Retinal pigment epithelial cell (primary cell): Measurements from ENCODE around the gene SART3.

Experiments
- DNase-seq: peaks from one replicate; pipeline ENCODE4 v3.0.0-alpha.2; 2010; ENCODE audit warnings: low read depth
- H3K4me3 ChIP-seq: 2 replicates; pipeline ENCODE4 v1.5.1; 2011; ENCODE audit warnings: mild to moderate bottlenecking, low read length, control low read depth, moderate library complexity
- CTCF ChIP-seq: conservative IDR thresholded peaks from 2 replicates; pipeline ENCODE4 v1.5.1; 2011; ENCODE audit warnings: low read depth, low read length, control low read depth, inconsistent platforms

The SART3 gene

GRCh38 chr12:108517288-108518100 is 43.5 kb downstream of the SART3 start:
- DNase-seq: no peak
- H3K4me3 ChIP-seq: no peak overlapping the region
- no peak for TF ChIP-seq CTCF

- TF ChIP-seq CTCF: peak; percentile 37
- no peak for DNase-seq
- no peak overlapping the region for H3K4me3 ChIP-seq
These were observed 44.3 kb downstream of the SART3 start for GRCh38 chr12:108516511-108517275.

DNA sequence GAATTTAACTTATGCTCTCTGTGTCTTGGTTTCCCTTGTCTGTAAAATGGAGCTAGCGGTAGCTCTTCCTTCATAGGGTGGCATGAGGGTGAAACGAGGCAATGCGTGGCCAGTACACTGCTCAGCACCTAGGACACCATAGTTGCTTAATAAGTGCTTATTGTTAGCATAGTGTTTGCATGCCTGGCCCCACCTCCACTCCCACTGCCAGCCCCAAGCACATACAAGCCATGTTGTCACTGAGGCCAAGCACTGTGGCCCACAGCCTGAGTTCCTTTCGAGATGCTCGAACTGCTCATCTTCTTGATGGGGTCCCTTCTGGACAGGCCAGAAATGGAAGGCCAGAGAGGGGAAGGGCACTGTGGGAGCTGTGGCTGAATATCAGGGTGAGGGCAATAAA is 45.1 kb downstream of the SART3 start:
- H3K4me3 ChIP-seq: peak overlapping the region; percentile 88
- no peak for DNase-seq
- no peak for TF ChIP-seq CTCF

DNA sequence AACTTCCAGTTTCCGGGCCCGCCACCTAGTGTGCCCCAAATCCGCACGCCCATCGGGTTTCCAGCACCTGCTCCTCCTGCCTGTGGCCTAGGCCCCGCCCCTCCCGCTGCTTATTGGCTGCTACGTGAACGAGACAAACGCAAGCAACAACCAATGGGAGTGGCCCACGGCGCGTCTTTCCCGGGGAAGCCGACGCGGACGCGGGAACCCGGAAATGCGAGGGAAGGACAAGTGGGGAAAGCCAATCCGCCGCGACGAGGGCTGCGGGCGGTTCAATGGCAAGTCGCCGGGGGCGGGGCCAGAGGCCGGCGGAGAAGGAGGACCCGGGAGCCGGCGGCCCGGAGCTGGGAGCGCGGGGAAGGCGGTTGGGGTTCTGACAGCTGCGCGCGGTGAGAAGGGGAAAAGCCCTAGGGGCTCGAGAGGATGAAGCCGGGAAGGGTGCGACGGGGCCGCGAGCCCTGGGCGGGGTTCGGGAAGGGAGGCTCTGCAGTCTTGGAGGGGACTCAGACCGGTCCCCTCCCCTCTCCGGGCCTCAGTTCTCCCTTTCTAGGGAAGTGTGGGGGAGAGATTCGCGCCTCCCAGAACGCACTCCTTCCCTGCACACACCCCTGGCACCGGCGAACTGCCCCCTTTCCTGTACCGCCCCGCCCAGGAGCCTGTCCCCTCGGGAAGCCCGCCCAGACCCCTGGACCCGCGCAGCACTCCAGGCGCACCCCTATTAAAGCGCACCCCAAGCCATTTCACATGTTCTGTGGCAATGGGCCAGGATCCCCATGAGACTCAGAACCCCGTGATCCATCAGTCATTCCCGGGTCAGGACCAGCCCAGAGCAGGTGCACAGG is 45.8 kb downstream of the SART3 start, which contains the start of gene FICD:
Gene FICD, plus strand, starts transcription at position 305 of the 842 bp plus-strand sequence. CDS start 1,696 bp downstream, outside the sequence.
- H3K4me3 ChIP-seq: peak within 1 kb of the TSS; percentile 88
- peak; percentile 92 for DNase-seq
- no peak for TF ChIP-seq CTCF

- no peak for TF ChIP-seq CTCF
- peak overlapping the region; percentile 88 for H3K4me3 ChIP-seq
- DNase-seq: no peak
These were observed 46.5 kb downstream of the SART3 start for GRCh38 chr12:108514468-108514972.

GRCh38 chr12:108511633-108512540 is 49.1 kb downstream of the SART3 start:
- DNase-seq: no peak
- no peak overlapping the region for H3K4me3 ChIP-seq
- peak; percentile 89 for TF ChIP-seq CTCF
